OCI-LY7 (cell line): ENCODE data around the gene BRD2. TPM values are rescaled to one million over a fixed set of nuclear protein-coding genes. Genes with fewer than 3 reads are reported as not detected.

Experiments used
- BruUV-seq: library from RNA; stranded (reverse); fragments of 400-500 nt; replicated peaks from 2 replicates; lab custom pipeline; 2021; lab: Mats Ljungman, UMichigan
- CTCF ChIA-PET: fragments of 300-600 bp; sonication (Branson Sonifier 250); formaldehyde crosslinking; loops from one replicate; lab custom pipeline; 2022; ENCODE audit warnings: antibody characterized with exemption; ENCODE audit not compliant: unreplicated experiment; lab: Charles Lee
- POLR2A ChIA-PET: fragments of 300-600 bp; sonication (Branson Sonifier 250); formaldehyde crosslinking; loops from one replicate; lab custom pipeline; 2022; ENCODE audit warnings: antibody characterized with exemption; lab: Charles Lee
- DNase-seq: peaks from one replicate; pipeline ENCODE4 v3.0.0-alpha.2; 2015; ENCODE audit warnings: low spot score
- H2AFZ ChIP-seq: fragments of 200-600 bp; sonication (generic), shearing (Covaris generic); 2 replicates; pipeline ENCODE4 v1.6.1; 2014; ENCODE audit warnings: mild to moderate bottlenecking, antibody characterized with exemption, low read length, moderate library complexity
- H3K27ac ChIP-seq: fragments of 200-600 bp; sonication (generic); 2 replicates; pipeline ENCODE4 v1.5.1; 2014; ENCODE audit warnings: mixed run types, low read depth, mild to moderate bottlenecking, moderate library complexity, low read length, inconsistent platforms; ENCODE audit not compliant: poor library complexity, severe bottlenecking
- H3K36me3 ChIP-seq: fragments of 200-600 bp; sonication (generic); 2 replicates; pipeline ENCODE4 v1.6.1; 2014; ENCODE audit warnings: mild to moderate bottlenecking, antibody characterized with exemption, low read length, moderate library complexity, mixed read lengths; ENCODE audit not compliant: insufficient read depth
- H3K4me1 ChIP-seq: fragments of 200-600 bp; sonication (generic); 2 replicates; pipeline ENCODE4 v1.5.1; 2014; ENCODE audit warnings: mild to moderate bottlenecking, low read length; ENCODE audit not compliant: insufficient read depth, poor library complexity, severe bottlenecking
- H3K4me2 ChIP-seq: fragments of 200-600 bp; sonication (generic); 2 replicates; pipeline ENCODE4 v1.6.1; 2014; ENCODE audit warnings: mild to moderate bottlenecking, low read length
- H3K4me3 ChIP-seq: fragments of 200-600 bp; sonication (generic); 2 replicates; pipeline ENCODE4 v1.5.1; 2014; ENCODE audit warnings: mild to moderate bottlenecking, low read depth, low read length; ENCODE audit not compliant: poor library complexity, severe bottlenecking
- H3K79me2 ChIP-seq: fragments of 200-600 bp; sonication (generic); 2 replicates; pipeline ENCODE4 v1.6.1; 2016; ENCODE audit warnings: low read depth, mild to moderate bottlenecking, low read length, moderate library complexity, mixed read lengths; ENCODE audit not compliant: insufficient read depth
- H3K9me2 ChIP-seq: fragments of 200-600 bp; sonication (generic); 2 replicates; pipeline ENCODE4 v1.6.1; 2016; ENCODE audit warnings: mild to moderate bottlenecking, low read length, mixed read lengths; ENCODE audit not compliant: insufficient read depth
- H3K9me3 ChIP-seq: fragments of 200-600 bp; sonication (generic); 2 replicates; pipeline ENCODE4 v1.6.1; 2014; ENCODE audit warnings: mild to moderate bottlenecking, mixed run types, low read length, mixed read lengths
- H4K20me1 ChIP-seq: fragments of 200-600 bp; sonication (generic); 2 replicates; pipeline ENCODE4 v1.6.1; 2014; ENCODE audit warnings: mild to moderate bottlenecking, antibody characterized with exemption, low read length, moderate library complexity, mixed read lengths; ENCODE audit not compliant: insufficient read depth
- EZH2phosphoT487 ChIP-seq: fragments of 200-600 bp; sonication (generic); IDR thresholded peaks from 2 replicates; pipeline ENCODE4 v1.6.1; 2018; ENCODE audit warnings: low read depth, borderline replicate concordance, mild to moderate bottlenecking, mixed run types, antibody characterized with exemption, low read length, moderate library complexity, mixed read lengths
- intact Hi-C: fragments of 100-400 bp; cut with micrococcal nuclease; formaldehyde crosslinking; loops from one replicate; pipeline ENCODE4 v1.10.0; 2022; ENCODE audit not compliant: unreplicated experiment
- total RNA-seq, 2 experiments: library from RNA; depleted of rRNA in 1 of 2; stranded (reverse); fragments of >200 nt in 1 of 2; shearing (Covaris generic) in 1 of 2; gene quantifications; 2 replicates each; pipeline ENCODE4 v1.2.3, GENCODE V29; 2014 to 2022
- TF ChIP-seq, protein P1 (sequence below): fragments of 200-600 bp; sonication (generic); conservative IDR thresholded peaks from 2 replicates; pipeline ENCODE4 v1.5.1; 2014; ENCODE audit warnings: mild to moderate bottlenecking, antibody characterized with exemption, low read length, moderate library complexity, mixed read lengths

Gene BRD2
- total RNA-seq, 2 experiments from 2014 or later = 236 to 326 TPM

GRCh38 chr6:33021917-33022316 lies 53.5 kb downstream of the BRD2 start:
- POLR2A ChIA-PET = interaction anchor here (0.6 kb wide), 1 partner anchor 54 kb away, joined by 3 read pairs; the partner anchor contains the start of gene HLA-DPB1
- TF ChIP-seq, protein P1, sequence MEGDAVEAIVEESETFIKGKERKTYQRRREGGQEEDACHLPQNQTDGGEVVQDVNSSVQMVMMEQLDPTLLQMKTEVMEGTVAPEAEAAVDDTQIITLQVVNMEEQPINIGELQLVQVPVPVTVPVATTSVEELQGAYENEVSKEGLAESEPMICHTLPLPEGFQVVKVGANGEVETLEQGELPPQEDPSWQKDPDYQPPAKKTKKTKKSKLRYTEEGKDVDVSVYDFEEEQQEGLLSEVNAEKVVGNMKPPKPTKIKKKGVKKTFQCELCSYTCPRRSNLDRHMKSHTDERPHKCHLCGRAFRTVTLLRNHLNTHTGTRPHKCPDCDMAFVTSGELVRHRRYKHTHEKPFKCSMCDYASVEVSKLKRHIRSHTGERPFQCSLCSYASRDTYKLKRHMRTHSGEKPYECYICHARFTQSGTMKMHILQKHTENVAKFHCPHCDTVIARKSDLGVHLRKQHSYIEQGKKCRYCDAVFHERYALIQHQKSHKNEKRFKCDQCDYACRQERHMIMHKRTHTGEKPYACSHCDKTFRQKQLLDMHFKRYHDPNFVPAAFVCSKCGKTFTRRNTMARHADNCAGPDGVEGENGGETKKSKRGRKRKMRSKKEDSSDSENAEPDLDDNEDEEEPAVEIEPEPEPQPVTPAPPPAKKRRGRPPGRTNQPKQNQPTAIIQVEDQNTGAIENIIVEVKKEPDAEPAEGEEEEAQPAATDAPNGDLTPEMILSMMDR = no peak
- TF ChIP-seq EZH2phosphoT487 = no peak
- Histone ChIP-seq H3K4me2 (no peak overlapping the region), H3K9me3 (peaks cover 6% of the 10 kb centered on the region; the same call in 1 of the 2 replicates), H2AFZ (no peak overlapping the region), H3K27ac (no peak overlapping the region), H3K36me3 (no peaks in the 10 kb centered on the region), H3K4me3 (no peak overlapping the region), H3K4me1 (peaks cover 10% of the 10 kb centered on the region), H4K20me1 (no peaks in the 10 kb centered on the region), H3K79me2 (no peaks in the 10 kb centered on the region), H3K9me2 (no peaks in the 10 kb centered on the region)
- no peak for DNase-seq
- intact Hi-C loops = no loop called here
- CTCF ChIA-PET = no interaction called here
- BruUV-seq = no TSS peak

GRCh38 chr6:33023536-33023935 lies 55.1 kb downstream of the BRD2 start:
- intact Hi-C loops = no loop called here
- H3K36me3 ChIP-seq = no peaks in the 10 kb centered on the region
- H3K4me1 ChIP-seq = peaks cover 25% of the 10 kb centered on the region
- TF ChIP-seq, protein P1 = no peak
- TF ChIP-seq EZH2phosphoT487 = no peak
- H3K4me2 ChIP-seq = no peak overlapping the region
- no peak overlapping the region for H3K27ac ChIP-seq
- ChIA-PET CTCF (no interaction called here), POLR2A (interaction anchor here (0.5 kb wide), 1 partner anchor 9 kb away, joined by 4 read pairs; no protein-coding TSS in a partner anchor)
- H4K20me1 ChIP-seq = no peaks in the 10 kb centered on the region
- H3K4me3 ChIP-seq = no peak overlapping the region
- DNase-seq = no peak
- H2AFZ ChIP-seq = no peak overlapping the region
- no TSS peak for BruUV-seq
- H3K9me2 ChIP-seq = no peaks in the 10 kb centered on the region
- H3K9me3 ChIP-seq = peaks cover 9% of the 10 kb centered on the region; the same call in 1 of the 2 replicates
- H3K79me2 ChIP-seq = no peaks in the 10 kb centered on the region

- BruUV-seq = no TSS peak
- intact Hi-C loops = no loop called here
- Histone ChIP-seq H3K27ac (no peak overlapping the region), H3K4me2 (no peak overlapping the region), H3K9me3 (peaks cover 9% of the 10 kb centered on the region; the same call in 1 of the 2 replicates), H2AFZ (no peak overlapping the region), H3K4me1 (peaks cover 28% of the 10 kb centered on the region), H3K36me3 (no peaks in the 10 kb centered on the region), H4K20me1 (no peaks in the 10 kb centered on the region), H3K9me2 (no peaks in the 10 kb centered on the region), H3K4me3 (no peak overlapping the region), H3K79me2 (no peaks in the 10 kb centered on the region)
- TF ChIP-seq EZH2phosphoT487 = no peak
- TF ChIP-seq, protein P1 = no peak
- ChIA-PET POLR2A (interaction anchor here (0.6 kb wide), 1 partner anchor 32 kb away, joined by 3 read pairs; no protein-coding TSS in a partner anchor), CTCF (no interaction called here)
- DNase-seq = no peak
Observed at GRCh38 chr6:33024521-33024920, 56.1 kb downstream of the BRD2 start.
